GM18909 (cell line): ENCODE results near the gene UST.

Experiments used
- ATAC-seq: cut with Tn5 transposase; IDR thresholded peaks from one replicate; pipeline ENCODE4 v1.9.1; 2021; ENCODE audit warnings: mild to moderate bottlenecking; ENCODE audit not compliant: unreplicated experiment, poor library complexity

UST gene

GRCh38 chr6:149065658-149066556 lies 319.1 kb downstream of the UST start:
- ATAC-seq: peak; percentile 97

GRCh38 chr6:149071997-149072396 lies 325.2 kb downstream of the UST start:
- ATAC-seq: no peak

DNA sequence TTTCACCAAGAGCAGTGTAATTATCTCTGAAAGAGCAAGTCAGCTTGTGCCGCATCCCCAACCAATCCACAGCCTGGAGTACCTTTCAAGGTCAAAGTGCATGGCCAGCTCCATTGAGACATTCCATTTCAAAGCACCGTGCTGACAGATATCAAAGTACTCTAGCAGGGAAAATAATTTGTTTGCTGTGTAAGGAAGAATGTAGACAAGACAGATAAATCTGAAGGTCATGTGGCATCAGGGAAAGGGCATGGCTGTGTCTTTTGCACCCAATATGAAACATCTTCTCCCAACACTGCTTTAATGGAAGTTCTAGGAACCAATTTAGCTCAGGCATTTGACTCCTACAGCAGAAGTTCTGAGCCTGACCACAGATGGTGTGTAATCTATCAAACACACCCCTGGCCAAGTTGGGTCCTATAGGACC lies 328.0 kb downstream of the UST start:
- ATAC-seq: no peak

DNA sequence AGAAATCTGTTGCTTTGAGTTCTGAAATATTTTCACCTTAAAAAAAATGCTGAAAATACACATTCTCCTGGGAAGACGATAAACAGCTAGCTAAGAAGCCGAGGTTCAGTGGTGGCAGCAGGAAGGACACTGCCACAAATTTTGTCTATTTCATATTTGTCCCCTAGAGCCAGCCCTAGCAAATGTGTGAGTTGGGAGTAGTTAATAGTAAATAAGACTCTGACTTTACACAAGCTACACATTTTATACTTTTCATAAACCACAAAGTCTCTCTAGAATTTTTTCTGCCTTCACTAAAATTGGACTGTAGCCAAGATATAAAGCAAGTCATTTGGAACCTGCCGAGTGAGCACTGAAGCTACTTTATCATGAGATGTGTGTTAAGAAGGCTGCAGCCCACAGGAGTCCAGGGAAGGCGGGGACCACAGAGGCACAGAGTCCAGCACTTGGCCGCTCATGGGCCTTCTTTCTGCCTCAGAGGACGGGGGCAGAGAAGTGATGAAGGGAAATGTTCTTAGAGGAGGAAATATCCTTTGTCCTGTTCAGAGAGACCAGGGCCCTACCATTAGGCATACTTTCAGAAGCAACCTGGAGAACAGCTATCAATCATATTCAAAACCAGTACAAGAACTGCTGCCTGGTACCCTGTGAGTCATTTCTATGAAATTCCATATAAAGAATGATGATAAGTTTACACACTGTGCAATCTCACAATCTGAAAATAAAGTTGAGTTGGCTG lies 329.0 kb downstream of the UST start:
- ATAC-seq: no peak

DNA sequence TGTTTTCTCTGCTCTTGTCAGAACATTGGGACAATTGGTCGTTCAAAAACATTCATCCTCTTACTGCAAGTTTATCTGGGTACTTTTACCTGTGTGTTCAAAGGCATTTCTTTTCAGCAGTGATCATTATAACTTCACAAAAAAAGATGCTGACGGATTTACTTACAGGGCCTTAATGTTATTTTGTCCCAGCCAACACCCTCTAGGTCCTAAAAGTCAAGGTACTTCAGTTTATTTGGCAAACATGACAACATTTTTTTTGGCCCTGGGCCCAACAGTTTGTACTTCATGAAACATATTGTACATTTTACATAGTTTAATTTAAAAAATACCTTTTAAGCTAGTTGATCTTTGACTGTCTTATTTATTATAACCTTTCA lies 329.5 kb downstream of the UST start:
- ATAC-seq: no peak

- ATAC-seq: no peak
These were observed 330.4 kb downstream of the UST start for GRCh38 chr6:149077208-149077607.

DNA sequence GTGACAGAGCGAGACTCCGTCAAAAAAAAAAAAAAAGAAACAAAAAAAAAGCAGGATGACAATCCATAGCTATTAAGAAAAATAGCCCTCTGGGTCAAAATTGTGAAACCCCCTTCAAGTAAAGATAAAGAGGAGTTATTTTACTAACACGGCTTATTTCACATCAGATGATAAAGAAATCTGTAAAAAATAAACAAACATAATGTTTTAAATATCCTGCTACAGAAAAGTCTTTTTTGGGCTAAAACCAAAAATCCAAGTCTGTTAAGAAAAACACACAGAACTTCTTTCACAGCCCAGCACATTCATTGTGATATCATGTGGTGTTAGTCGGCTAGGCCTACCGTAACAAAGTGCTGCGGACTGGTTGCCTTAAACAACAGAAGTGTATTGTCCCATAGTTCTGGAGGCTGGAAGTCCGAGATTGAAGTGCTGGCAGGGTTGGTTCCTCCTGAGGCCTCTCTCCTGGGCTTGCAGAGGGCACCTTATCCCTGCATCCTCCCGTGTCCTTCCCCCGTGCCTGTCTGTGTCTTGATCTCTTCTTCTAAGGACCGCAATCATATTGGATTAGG lies 331.5 kb downstream of the UST start:
- ATAC-seq: no peak

GRCh38 chr6:149079456-149079855 lies 332.6 kb downstream of the UST start:
- ATAC-seq: no peak

DNA sequence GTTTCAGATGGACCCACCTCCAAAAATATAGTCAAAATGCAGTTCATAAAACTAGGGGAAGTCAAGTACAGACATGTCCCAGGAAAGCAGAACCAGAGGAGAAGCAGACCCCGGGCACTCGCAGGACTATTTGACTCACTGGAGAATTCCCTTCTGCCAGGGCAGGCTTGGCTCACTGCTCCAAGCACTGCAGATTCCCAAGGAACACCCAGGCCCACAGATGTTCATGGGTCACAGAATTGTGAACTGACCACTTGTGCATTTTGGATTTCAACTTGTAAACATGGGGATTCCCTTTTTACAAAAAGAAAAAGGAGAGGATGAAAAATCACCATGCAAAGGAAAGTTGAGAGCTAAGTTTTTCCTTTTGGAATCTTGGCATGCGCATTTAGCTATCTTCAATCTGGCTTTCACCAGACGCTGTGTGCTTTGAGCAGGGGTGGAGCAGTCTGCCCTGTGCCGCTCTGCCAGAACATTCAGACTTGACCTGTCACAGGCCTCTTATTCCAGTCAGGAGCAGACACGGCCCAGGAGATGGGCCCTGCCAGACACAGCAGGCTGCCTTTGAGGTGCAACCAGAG lies 333.2 kb downstream of the UST start:
- no peak for ATAC-seq

- ATAC-seq: no peak
These were observed 333.7 kb downstream of the UST start for GRCh38 chr6:149080511-149080910.

DNA sequence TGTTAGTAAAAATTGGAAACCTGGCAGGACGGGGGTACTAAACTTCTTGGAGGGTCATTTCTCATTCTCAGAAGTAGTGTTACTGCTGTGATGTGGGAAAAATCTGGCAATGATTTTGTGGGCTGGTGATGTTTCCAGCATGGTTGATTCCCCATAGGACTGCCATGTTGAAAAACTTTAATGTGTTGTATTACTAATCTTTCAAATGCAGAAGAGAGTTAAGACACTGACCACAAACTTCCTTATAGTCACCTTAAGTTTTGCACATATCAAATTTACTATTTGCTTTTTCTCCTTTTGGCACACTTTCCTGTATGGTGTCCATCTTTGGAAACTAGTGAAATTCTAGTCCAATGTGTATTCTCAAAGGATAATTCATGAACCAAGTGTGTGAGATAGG lies 334.5 kb downstream of the UST start:
- no peak for ATAC-seq

- ATAC-seq: peak; percentile 74
These were observed 335.5 kb downstream of the UST start for GRCh38 chr6:149082320-149082719.

GRCh38 chr6:149084026-149084425 lies 337.2 kb downstream of the UST start:
- ATAC-seq: no peak

GRCh38 chr6:149084808-149085556 lies 338.2 kb downstream of the UST start:
- ATAC-seq: no peak

DNA sequence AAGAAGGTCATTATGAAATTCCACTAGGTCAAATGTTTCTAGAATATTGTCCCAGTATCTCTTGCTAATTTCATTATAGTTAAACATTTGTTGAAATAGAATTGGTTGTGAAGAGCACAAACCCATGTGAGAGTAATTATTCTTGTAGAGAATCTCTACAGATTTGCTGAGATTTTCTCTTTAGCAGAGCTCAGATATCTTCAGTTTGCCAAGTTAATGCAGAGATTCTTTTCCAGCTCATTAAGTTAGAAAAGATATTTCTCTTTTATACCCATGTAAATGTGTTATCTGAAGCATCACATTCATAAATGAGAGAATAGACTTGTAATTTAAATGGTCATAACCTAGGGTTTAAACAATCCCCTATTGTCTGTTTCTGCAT lies 338.7 kb downstream of the UST start:
- ATAC-seq: no peak

DNA sequence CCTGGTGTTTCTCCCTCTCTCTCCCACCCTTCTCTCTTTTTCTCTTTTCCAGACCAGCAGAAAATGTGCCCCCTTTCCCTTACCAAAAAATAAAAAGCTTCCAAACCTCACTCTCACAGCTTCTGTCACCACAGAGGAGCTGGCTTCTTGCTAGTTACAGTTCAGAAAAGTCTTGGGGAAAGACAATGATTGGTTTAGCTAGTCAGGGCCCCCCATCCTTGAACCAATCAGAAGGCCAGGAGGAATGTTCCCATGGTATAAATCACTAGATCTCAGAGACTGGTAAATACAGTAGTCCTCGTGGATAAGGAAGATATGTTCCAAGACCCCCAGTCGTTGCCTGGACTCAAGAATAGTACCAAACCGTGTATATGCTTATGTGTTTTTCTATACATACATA lies 339.5 kb downstream of the UST start:
- no peak for ATAC-seq

- ATAC-seq: no peak
These were observed 341.1 kb downstream of the UST start for GRCh38 chr6:149087898-149088297.

DNA sequence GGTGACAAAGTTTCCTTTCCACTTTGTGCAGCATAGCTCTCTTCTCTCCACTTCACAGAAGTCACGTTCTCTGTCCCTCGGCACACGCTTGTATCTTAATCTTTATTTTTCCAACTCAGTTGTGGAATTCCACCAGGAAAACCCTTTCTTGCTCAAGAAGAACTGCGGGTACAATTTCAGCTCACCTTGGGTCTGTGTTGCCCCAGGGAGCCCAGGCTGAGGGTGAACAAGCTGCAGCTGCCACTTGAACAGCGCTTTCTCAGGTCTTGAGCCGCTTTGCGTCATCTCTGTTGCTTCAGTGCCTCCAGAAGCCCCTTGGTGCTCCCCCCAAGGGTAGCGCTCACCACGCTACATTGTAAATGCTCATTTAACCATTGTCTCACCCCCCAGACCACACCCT lies 341.5 kb downstream of the UST start:
- ATAC-seq: no peak

DNA sequence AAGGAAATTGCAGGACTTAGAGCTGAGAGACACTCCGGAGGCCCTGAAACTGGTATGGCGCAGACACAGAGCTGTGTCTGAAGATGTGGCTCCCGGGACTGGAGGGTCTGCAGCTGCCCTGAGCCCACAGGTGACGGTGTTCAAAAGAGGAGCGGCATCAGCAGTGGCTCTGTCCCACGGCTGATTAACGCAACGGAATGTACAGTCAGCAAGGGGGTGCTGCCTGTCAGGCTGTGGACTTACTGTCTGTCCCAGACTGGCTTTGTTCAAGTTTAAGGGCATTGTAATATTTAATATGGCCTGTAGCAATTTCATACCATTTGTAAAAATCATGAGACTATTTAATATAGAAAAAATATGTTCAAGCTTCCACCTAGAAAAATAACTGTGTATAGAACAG lies 342.7 kb downstream of the UST start:
- ATAC-seq: no peak

DNA sequence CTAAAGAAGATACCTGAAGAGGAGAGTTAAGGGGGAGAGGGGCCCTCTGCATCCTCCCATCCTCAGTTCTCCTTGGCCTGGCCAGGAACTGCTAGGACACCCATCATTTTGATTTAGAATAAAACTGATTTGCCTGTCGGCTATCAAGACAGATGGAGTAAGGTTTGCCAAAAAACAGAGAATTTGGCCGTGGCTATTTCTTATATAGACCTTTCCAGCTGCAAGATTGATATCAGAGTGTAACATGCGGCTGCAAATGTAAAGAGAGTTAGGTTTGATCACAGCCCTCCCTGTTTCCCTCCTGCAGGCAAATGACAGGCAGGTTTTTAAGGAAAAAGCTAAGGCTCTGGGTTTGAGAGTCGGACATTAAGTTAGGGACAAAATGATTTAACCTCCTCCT lies 344.1 kb downstream of the UST start:
- ATAC-seq: no peak
